GM18505 (cell line): Measurements from ENCODE around the gene PTGES3.
"Not testable (repeated sequence)": the region's sequence is repeated elsewhere in the genome, so short reads cannot be mapped to it uniquely, and the experiment has no call there.

Source experiments
- ATAC-seq: cut with Tn5 transposase; IDR thresholded peaks from one replicate; pipeline ENCODE4 v1.9.1; 2021; ENCODE audit not compliant: unreplicated experiment
- POLR2A ChIP-seq: IDR thresholded peaks from 4 replicates; pipeline ENCODE4 v1.6.1; 2011; ENCODE audit warnings: borderline replicate concordance; ENCODE audit not compliant: insufficient read depth, insufficient read length; ENCODE audit errors: extremely low read depth

Gene PTGES3

GRCh38 chr12:56657416-56658379 is 30.4 kb downstream of the PTGES3 start:
- no peak for TF ChIP-seq POLR2A
- ATAC-seq: no peak

- ATAC-seq: not testable (repeated sequence)
These were observed 34.3 kb downstream of the PTGES3 start for GRCh38 chr12:56653781-56654180.

- not testable (repeated sequence) for ATAC-seq
These were observed 40.1 kb downstream of the PTGES3 start for GRCh38 chr12:56648023-56648422.

GRCh38 chr12:56645717-56646446 is 42.2 kb downstream of the PTGES3 start, which contains the start of gene ATP5F1B:
Gene ATP5F1B (minus strand): TSS chr12:56645984. CDS start chr12:56645963, 21 bp downstream.
- TF ChIP-seq POLR2A: peak; percentile 99
- ATAC-seq: peak; percentile 96

- ATAC-seq: no peak
These were observed 42.8 kb downstream of the PTGES3 start for GRCh38 chr12:56645201-56645716.

GRCh38 chr12:56644654-56645053 is 43.4 kb downstream of the PTGES3 start:
- no peak for ATAC-seq
- TF ChIP-seq POLR2A: no peak

More at GRCh38 chr12:56645201-56645716, 42.8 kb downstream of the PTGES3 start:
- TF ChIP-seq POLR2A: no peak

- no peak for ATAC-seq
- no peak for TF ChIP-seq POLR2A
These were observed 46.9 kb downstream of the PTGES3 start for GRCh38 chr12:56641219-56641618.

GRCh38 chr12:56637621-56638020 is 50.5 kb downstream of the PTGES3 start:
- TF ChIP-seq POLR2A: no peak
- ATAC-seq: no peak

GRCh38 chr12:56636675-56637540 is 51.2 kb downstream of the PTGES3 start:
- TF ChIP-seq POLR2A: peak; percentile 50
- peak; percentile 42 for ATAC-seq

GRCh38 chr12:56635806-56636674 is 52.0 kb downstream of the PTGES3 start:
- peak; percentile 62 for TF ChIP-seq POLR2A
- ATAC-seq: peak; percentile 43

- TF ChIP-seq POLR2A: peak; percentile 49
- ATAC-seq: peak; percentile 21
These were observed 53.0 kb downstream of the PTGES3 start for GRCh38 chr12:56634837-56635791.
